HepG2 (cell line): Measurements from ENCODE around the gene CDKN3. TPM values are rescaled to one million over a fixed set of nuclear protein-coding genes. Genes with fewer than 3 reads are reported as not detected.

Source experiments
- FOXK1 ChIP-seq: sonication (generic); formaldehyde crosslinking; IDR thresholded peaks from 2 replicates; pipeline ENCODE4 v1.4.0; 2020; ENCODE audit warnings: low read depth, missing genetic modification reagents, borderline replicate concordance
- KLF15 ChIP-seq: sonication (generic); formaldehyde crosslinking; IDR thresholded peaks from 2 replicates; pipeline ENCODE4 v1.8.1; 2023; ENCODE audit warnings: borderline replicate concordance, mild to moderate bottlenecking, inconsistent platforms, missing genetic modification reagents, mixed read lengths
- NFYC ChIP-seq: IDR thresholded peaks from 2 replicates; pipeline ENCODE4 v1.6.1; 2016; ENCODE audit warnings: missing genetic modification reagents, missing compliant biosample characterization
- PHF21A ChIP-seq: sonication (generic); formaldehyde crosslinking; IDR thresholded peaks from 2 replicates; pipeline ENCODE4 v1.5.0; 2020; ENCODE audit warnings: mild to moderate bottlenecking, missing genetic modification reagents
- PITX1 ChIP-seq: sonication (generic); formaldehyde crosslinking; IDR thresholded peaks from 2 replicates; pipeline ENCODE4 v1.5.1; 2020; ENCODE audit warnings: mild to moderate bottlenecking, missing genetic modification reagents
- PPARG ChIP-seq: conservative IDR thresholded peaks from 2 replicates; pipeline ENCODE4 v1.6.1; 2016; ENCODE audit warnings: missing biosample characterization, missing genetic modification reagents
- RAD21 ChIP-seq: fragments of 450-650 bp; formaldehyde crosslinking; IDR thresholded peaks from 2 replicates; pipeline ENCODE4 v1.5.0; 2020; ENCODE audit warnings: mild to moderate bottlenecking
- RNF2 ChIP-seq: fragments of 450-650 bp; conservative IDR thresholded peaks from 2 replicates; pipeline ENCODE4 v1.6.1; 2016; ENCODE audit warnings: low read depth
- RXRB ChIP-seq: IDR thresholded peaks from 2 replicates; pipeline ENCODE4 v1.6.1; 2016; ENCODE audit warnings: borderline replicate concordance, missing genetic modification reagents, missing compliant biosample characterization
- ZBTB38 ChIP-seq: sonication (generic); formaldehyde crosslinking; IDR thresholded peaks from 2 replicates; pipeline ENCODE4 v1.5.1; 2020; ENCODE audit warnings: mild to moderate bottlenecking, missing genetic modification reagents
- ZFP36 ChIP-seq: fragments of 150-350 bp; IDR thresholded peaks from 2 replicates; pipeline ENCODE4 v1.6.1; 2018; ENCODE audit warnings: borderline replicate concordance, low read length, low read depth; ENCODE audit not compliant: partially characterized antibody
- ZMYM4 ChIP-seq: sonication (generic); formaldehyde crosslinking; IDR thresholded peaks from 2 replicates; pipeline ENCODE4 v1.8.1; 2023; ENCODE audit warnings: mild to moderate bottlenecking, missing genetic modification reagents
- ZNF263 ChIP-seq: sonication (generic); formaldehyde crosslinking; IDR thresholded peaks from 2 replicates; pipeline ENCODE4 v1.4.0; 2020; ENCODE audit warnings: missing genetic modification reagents
- ZNF44 ChIP-seq: sonication (generic); formaldehyde crosslinking; IDR thresholded peaks from 2 replicates; pipeline ENCODE4 v1.5.1; 2020; ENCODE audit warnings: mild to moderate bottlenecking, missing genetic modification reagents
- ZNF460 ChIP-seq: sonication (generic); formaldehyde crosslinking; IDR thresholded peaks from 2 replicates; pipeline ENCODE4 v1.5.1; 2020; ENCODE audit warnings: missing genetic modification reagents, mild to moderate bottlenecking, borderline replicate concordance
- ZNF550 ChIP-seq: sonication (generic); formaldehyde crosslinking; IDR thresholded peaks from 2 replicates; pipeline ENCODE4 v1.4.0; 2020; ENCODE audit warnings: mild to moderate bottlenecking, missing genetic modification reagents, borderline replicate concordance
- ZNF839 ChIP-seq: sonication (generic); formaldehyde crosslinking; IDR thresholded peaks from 2 replicates; pipeline ENCODE4 v1.4.0; 2020; ENCODE audit warnings: missing genetic modification reagents, mild to moderate bottlenecking, borderline replicate concordance
- polyA plus RNA-seq, 8 experiments: library from polyadenylated mRNA; depleted of rRNA in 3 of 8; stranded (reverse) in 7 of 8; unstranded in 1 of 8; fragments of >200 nt; fragmentation: Illumina TruSeq in 4 of 8; extraction: Trizol in 4 of 8; gene quantifications; 2 replicates each; pipeline versions ENCODE4 v1.2.1 to v1.2.3, GENCODE V29; 2011 to 2016; ENCODE audit warnings: low read depth in 4 of 8, missing spikeins in 1 of 8, mixed read lengths in 1 of 8; ENCODE audit not compliant: insufficient read depth in 1 of 8
- total RNA-seq, 5 experiments: library from RNA; depleted of rRNA; stranded (reverse); fragments of >200 nt; fragmentation: Illumina TruSeq; extraction: Trizol; gene quantifications; 2 replicates each; pipeline ENCODE4 v1.2.3, GENCODE V29; 2016; ENCODE audit warnings: low read depth in 1 of 5
- TF ChIP-seq, protein P1 (sequence below): conservative IDR thresholded peaks from 2 replicates; pipeline ENCODE4 v1.6.1; 2018; ENCODE audit warnings: missing genetic modification reagents
- TF ChIP-seq, protein P2 (sequence below): sonication (generic); formaldehyde crosslinking; IDR thresholded peaks from 2 replicates; pipeline ENCODE4 v1.4.0; 2020; ENCODE audit warnings: mild to moderate bottlenecking, low read depth, missing genetic modification reagents
- TF ChIP-seq, protein P3 (sequence below): sonication (generic); formaldehyde crosslinking; IDR thresholded peaks from 2 replicates; pipeline ENCODE4 v1.4.0; 2020; ENCODE audit warnings: missing genetic modification reagents
- TF ChIP-seq, protein P4 (sequence below): sonication (generic); formaldehyde crosslinking; IDR thresholded peaks from 2 replicates; pipeline ENCODE4 v1.5.0; 2020; ENCODE audit warnings: missing genetic modification reagents, mild to moderate bottlenecking, borderline replicate concordance

Gene CDKN3
- total and polyA plus RNA-seq, 2 of the 13 experiments (the other 11 are each of a cell fraction or from before 2014, with no cell fraction given): 63.0 to 88.9 TPM

DNA sequence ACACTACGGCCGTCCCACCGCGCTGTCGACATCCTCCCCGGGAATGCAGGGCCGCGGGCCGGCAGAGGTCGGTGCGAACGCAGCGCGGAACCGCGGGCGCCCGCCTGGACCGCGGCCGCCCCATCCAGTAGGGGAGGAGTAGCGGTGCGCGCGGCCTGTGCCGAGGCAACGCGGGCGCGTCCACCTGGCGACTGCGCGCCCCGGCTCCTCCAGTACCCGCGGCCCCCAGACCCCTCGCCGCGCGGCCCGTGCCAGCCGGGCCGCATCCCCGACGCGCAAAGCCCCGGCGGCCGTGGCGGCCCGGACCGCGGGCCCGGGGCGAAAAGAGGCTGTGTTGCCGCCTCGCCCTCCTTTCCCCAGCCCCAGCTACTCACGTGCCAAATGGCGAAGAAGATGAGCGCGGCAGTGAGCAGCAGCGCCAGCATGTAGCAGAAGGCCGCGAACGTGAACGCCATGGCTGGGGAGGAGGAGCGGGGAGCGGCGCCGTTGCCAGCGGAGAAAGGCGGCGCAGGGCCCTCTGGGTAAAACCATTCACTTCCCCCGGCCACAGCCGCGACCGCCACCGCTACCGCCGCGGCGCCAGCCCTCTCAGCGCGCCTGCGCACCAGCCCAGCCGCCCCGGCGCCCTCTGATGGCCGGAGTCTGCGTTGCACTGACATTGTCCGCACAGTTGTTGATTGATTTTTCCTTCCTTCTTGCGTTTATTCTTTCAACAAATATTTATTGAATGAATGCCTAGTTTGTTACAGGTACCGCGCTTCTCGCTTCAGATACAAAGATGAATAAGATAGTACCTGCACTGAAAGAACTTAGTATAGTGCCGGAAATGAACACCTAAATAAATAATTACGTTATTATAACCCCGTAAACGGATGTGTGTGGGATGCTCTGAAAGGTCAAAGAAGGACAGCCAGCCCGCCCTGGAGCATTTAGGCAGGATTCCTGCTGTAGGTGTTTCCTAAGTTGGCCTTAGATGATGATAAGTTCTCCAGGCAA lies 44.4 kb downstream of the CDKN3 start, which contains the start of gene CNIH1 (continued):
- TF ChIP-seq, protein P1, sequence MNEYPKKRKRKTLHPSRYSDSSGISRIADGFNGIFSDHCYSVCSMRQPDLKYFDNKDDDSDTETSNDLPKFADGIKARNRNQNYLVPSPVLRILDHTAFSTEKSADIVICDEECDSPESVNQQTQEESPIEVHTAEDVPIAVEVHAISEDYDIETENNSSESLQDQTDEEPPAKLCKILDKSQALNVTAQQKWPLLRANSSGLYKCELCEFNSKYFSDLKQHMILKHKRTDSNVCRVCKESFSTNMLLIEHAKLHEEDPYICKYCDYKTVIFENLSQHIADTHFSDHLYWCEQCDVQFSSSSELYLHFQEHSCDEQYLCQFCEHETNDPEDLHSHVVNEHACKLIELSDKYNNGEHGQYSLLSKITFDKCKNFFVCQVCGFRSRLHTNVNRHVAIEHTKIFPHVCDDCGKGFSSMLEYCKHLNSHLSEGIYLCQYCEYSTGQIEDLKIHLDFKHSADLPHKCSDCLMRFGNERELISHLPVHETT (CRISPR knock-in tag): peak; percentile 45; the same call in 1 of the 2 replicates
- TF ChIP-seq ZMYM4 (CRISPR knock-in tag) (peak; percentile 89), PITX1 (0 out of 2 replicates have a peak, but pooled peaks have one; percentile 24), RNF2 (peak; percentile 95), PHF21A (peak; percentile 33; the same call in 1 of the 2 replicates), ZNF44 (CRISPR knock-in tag) (no peak), ZNF460 (CRISPR knock-in tag) (peak; percentile 14; the same call in 1 of the 2 replicates), NFYC (CRISPR knock-in tag) (0 out of 2 replicates have a peak, but pooled peaks have one; percentile 10), RXRB (CRISPR knock-in tag) (peak; percentile 71; the same call in 1 of the 2 replicates), ZNF839 (no peak), ZNF550 (no peak), ZFP36 (no peak), ZBTB38 (peak; percentile 79; the same call in 1 of the 2 replicates), ZNF263 (CRISPR knock-in tag) (peak; percentile 44; the same call in 1 of the 2 replicates), KLF15 (CRISPR knock-in tag) (no peak), PPARG (CRISPR knock-in tag) (0 out of 2 replicates have a peak, but pooled peaks have one; percentile 19), RAD21 (CRISPR knock-in tag) (no peak; the same call in none of the 2 replicates), FOXK1 (CRISPR knock-in tag) (peak; percentile 50; the same call in 1 of the 2 replicates)
- TF ChIP-seq, protein P2, sequence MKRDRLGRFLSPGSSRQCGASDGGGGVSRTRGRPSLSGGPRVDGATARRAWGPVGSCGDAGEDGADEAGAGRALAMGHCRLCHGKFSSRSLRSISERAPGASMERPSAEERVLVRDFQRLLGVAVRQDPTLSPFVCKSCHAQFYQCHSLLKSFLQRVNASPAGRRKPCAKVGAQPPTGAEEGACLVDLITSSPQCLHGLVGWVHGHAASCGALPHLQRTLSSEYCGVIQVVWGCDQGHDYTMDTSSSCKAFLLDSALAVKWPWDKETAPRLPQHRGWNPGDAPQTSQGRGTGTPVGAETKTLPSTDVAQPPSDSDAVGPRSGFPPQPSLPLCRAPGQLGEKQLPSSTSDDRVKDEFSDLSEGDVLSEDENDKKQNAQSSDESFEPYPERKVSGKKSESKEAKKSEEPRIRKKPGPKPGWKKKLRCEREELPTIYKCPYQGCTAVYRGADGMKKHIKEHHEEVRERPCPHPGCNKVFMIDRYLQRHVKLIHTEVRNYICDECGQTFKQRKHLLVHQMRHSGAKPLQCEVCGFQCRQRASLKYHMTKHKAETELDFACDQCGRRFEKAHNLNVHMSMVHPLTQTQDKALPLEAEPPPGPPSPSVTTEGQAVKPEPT: 0 out of 2 replicates have a peak, but pooled peaks have one; percentile 69
- TF ChIP-seq, protein P3, sequence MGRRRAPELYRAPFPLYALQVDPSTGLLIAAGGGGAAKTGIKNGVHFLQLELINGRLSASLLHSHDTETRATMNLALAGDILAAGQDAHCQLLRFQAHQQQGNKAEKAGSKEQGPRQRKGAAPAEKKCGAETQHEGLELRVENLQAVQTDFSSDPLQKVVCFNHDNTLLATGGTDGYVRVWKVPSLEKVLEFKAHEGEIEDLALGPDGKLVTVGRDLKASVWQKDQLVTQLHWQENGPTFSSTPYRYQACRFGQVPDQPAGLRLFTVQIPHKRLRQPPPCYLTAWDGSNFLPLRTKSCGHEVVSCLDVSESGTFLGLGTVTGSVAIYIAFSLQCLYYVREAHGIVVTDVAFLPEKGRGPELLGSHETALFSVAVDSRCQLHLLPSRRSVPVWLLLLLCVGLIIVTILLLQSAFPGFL: no peak
- TF ChIP-seq, protein P4, sequence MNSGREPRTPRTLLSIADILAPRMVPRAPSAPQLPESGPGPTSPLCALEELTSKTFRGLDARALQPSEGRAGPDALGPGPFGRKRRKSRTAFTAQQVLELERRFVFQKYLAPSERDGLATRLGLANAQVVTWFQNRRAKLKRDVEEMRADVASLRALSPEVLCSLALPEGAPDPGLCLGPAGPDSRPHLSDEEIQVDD (CRISPR knock-in tag): no peak
